Stimulated activated CD4-positive, alpha-beta T cell treated with anti-CD3 and anti-CD28 coated beads, Interleukin-12 subunit alpha, Interleukin-12 subunit beta, amount 100 ng/mL, for 4 hours (primary cell): ENCODE data around the gene FUT1.

Source experiments
- DNase-seq: peaks from one replicate; pipeline ENCODE4 v3.0.0-alpha.2; 2020

Gene FUT1

GRCh38 chr19:48715681-48716171 lies 36.7 kb downstream of the FUT1 start:
- DNase-seq = no peak

DNA sequence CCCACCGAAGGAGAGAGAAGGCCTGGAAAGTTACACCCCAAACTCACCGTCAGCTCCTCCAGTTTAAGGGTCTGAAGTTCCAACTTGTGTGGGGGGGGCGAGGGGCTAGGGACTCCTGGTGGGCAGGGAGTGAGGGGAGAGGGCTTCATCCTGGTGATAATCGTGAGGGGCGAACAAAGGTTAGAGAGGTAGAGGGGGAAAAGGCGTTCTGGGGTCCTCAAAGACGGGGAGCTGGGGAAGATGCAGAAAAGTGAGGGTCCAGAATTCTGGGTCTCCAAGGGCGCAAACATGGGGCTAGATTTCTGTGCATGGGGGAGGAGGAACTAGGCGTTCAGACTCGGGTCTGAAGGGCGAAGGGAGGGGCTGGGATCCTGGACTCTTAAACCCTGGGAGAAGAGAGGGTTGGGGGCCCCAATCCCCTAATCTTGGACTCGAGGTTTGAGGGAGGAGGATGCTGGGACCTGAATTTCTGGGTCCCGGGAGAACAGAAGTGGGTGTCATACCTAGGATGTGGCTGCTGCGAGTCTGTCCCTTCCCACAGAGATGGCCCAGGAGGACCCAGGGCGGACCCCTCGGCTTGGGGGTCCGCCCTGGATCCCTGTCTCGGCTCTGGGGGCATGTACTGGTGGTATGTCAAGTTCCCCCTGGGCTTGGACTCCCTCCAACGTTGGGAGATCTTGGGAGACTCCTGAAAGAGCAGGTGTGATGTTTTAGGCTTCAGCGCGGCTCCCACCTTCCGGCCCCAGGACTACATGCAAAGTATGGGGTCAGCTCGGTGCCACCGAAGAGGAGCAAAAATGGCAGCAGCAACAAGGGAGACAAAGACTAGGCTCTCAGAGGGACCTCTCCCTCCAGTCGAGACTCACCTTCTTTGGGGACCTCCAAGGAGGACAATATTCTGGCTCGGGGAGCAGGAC lies 37.4 kb downstream of the FUT1 start:
- no peak for DNase-seq

GRCh38 chr19:48713864-48714755 lies 38.3 kb downstream of the FUT1 start:
- DNase-seq = peak; percentile 94

- DNase-seq = no peak
Measured at GRCh38 chr19:48713041-48713863, 39.2 kb downstream of the FUT1 start.

DNA sequence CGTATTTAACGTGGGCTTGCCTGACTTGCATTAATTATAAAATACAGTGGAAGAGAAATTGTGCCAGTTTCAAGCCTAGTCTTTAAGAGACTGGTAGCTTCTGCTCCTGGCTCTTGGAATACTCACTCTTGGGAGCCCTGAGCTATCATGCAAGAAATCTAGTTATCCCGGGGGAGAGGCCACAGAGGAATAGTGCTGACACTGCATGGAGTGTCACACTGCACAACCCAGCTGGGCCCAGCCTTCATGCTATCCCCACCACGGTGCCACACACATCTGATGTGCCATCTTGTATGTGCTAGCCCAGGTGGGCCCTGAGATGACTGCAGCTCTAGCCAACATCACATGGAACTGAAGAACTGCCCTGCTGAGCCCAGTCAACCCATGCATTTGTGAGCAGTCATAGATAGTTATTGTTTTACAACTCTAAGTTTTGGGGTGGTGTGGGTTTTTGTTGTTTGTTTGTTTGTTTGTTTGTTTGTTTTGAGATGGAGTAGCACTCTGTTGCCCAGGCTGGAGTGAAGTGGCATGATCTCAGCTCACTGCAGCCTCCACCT lies 41.3 kb downstream of the FUT1 start:
- DNase-seq = no peak

- no peak for DNase-seq
Measured at GRCh38 chr19:48708471-48708870, 44.0 kb downstream of the FUT1 start.

DNA sequence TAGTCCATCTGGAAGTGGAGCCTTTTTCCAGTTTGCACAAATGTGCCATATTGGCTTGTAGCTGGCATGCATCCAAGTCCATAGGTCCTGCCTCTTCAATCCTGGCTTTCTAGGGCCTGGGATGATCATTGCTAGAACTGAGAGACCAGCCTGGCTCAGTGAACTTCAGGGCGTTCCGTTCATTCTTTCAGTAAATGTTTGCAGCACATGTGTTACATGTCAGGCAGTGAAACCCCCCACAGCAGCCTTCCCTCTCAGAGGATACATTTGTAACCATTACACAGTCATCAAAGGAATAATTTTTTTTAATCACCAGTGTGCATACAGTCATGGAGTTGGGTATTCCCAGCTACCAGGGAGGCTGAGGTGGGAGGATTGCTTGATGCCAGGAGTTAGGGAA lies 47.0 kb downstream of the FUT1 start:
- no peak for DNase-seq

DNA sequence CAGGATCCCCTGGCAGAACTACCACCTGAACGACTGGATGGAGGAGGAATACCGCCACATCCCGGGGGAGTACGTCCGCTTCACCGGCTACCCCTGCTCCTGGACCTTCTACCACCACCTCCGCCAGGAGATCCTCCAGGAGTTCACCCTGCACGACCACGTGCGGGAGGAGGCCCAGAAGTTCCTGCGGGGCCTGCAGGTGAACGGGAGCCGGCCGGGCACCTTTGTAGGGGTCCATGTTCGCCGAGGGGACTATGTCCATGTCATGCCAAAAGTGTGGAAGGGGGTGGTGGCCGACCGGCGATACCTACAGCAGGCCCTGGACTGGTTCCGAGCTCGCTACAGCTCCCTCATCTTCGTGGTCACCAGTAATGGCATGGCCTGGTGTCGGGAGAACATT lies 49.1 kb downstream of the FUT1 start:
- DNase-seq = no peak

DNA sequence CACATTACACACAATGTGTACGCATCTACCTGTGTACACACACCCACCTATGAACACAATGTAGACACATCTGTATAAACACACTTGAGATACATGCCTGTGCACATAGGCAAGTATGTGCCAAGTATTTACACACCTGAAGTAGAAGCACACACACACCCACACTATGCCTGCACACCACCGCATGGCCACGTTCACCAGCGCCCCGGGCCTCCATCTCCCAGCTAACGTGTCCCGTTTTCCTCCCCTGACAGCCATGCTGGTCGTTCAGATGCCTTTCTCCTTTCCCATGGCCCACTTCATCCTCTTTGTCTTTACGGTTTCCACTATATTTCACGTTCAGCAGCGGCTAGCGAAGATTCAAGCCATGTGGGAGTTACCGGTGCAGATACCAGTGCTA lies 49.7 kb downstream of the FUT1 start:
- DNase-seq = no peak

DNA sequence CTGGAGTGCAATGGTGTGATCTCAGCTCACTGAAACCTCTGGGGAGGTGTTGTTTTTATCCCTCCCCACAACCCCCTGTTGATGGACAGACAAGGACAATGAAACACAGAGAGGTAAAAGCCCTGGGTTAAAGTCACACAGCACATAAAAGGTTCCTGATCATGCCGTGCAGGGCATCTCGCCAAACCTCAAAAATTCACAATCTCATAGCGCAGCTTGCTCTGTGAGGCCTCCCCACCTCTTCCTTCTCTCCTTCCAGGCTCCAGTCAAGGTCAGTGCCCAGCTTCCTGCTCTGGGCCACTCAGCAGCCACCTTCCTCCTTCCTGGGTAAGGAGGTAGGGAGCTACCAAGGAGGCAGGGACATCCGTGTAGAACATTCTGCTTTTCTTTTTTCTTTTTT lies 54.4 kb downstream of the FUT1 start:
- no peak for DNase-seq
